GM18520 (cell line): Measurements from ENCODE around the gene PDXP.

ENCODE experiments used
- ATAC-seq: cut with Tn5 transposase; IDR thresholded peaks from one replicate; pipeline ENCODE4 v1.9.1; 2021; ENCODE audit not compliant: unreplicated experiment

The PDXP gene

DNA sequence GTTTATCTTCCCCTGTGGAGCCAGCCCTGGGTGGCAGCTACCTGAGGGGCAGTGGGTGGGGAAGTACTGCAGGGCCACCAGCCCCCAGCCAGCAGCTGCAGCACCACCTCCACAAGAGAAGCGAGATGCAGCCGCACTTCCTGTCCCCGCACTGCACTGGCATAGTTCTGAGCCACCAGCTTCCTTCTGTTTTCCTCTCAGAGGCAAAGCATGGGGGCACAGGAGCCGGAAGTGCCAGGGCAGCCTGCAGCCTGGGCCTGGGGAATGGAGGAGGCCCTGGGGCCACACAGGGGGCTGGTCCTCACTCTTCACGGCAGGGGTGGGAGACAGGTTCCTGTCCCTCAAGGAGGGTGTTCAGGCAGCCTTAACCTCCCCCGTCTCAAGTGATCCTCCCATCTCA is 31.0 kb upstream of the PDXP start:
- no peak for ATAC-seq

DNA sequence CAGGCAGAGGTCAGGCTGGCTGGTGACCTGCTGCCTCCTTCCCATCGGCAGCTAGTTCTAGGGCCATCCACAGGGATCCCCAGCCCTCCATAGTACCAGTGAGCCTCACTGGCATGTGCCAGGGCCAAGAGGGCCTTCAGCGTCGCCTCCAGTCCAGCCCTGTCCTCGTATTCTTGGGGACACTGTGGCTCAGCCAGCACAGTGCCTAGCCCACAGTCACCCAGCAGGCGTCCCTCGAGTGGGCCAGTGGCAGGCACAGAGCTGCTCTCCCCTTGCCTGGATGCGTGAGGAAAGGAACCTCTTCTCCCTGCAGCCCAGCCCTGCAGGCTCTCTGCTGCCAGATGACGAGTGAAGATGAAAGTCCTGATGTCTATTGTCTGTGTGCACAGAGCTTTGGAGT is 29.7 kb upstream of the PDXP start:
- ATAC-seq, result no peak

DNA sequence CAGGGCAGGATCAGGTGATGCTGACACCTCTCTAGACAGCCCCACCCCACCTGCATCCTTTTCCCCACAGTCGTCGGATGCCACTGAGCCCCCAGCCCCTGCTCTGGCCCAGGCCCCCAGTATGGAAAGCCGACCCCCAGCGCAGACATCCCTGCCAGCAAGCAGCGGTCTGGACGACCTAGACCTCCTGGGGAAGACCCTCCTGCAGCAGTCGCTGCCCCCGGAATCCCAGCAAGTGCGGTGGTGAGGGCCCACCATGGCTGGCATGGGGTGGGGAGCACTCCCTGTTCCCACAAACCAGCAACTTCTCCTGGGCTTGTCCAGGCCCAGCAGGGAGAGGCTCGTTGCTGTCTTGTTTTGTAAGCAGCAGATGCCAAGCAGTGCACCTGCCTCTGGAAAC is 28.6 kb upstream of the PDXP start:
- ATAC-seq, result no peak

DNA sequence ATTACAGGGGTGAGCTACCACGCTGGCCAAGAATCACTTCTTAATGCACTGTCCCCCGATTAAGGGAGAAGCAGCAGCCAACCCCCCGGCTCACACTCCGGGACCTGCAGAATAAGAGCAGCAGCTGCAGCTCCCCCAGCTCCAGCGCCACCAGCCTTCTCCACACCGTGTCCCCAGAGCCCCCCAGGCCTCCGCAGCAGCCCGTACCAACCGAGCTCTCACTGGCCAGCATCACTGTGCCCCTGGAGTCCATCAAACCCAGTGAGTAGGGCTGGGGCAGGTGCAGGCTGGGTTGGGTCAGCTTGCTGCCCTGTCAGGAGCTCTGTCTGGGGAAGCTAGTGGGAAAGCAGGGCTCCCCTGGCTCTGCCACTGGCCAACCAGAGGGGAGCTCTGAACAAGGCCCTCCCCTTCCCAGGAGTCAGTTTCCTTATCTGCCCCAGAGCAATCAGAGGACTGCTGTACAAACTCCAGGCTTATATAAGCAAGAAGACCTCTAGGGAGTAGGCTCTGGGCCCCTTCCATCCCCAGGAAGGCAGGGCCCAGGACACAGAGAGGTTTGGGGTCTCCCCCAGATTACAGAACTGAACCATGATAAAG is 27.6 kb upstream of the PDXP start:
- no peak for ATAC-seq

DNA sequence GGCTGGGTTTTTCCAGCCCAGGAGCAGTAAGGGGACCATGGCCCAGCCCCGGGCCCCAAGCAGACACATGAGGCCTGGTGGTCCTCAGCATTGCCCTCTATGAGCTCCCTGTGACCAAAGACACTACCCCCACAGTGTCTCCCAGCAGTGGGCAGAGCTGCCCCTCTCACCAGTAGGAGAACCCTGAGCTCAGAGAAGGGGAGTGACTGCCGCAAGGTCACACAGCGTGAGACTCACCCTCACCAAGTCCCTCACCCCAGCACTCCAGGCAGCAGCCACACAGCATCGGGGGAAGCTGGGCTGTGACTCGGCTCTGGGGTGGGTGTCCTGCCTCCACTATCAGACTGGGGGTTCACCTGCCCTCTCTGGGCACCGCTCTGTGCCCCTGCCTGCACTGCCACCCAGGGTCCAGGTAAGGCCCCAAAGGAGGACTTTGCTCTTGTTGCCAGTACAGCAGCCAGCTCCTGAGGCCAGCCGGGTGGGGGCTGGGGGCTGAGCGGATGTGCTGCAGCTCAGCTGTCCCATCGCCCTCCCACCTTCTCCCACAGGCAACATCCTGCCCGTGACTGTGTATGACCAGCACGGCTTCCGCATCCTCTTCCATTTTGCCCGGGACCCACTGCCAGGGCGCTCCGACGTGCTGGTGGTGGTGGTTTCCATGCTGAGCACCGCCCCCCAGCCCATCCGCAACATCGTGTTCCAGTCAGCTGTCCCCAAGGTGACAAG is 26.9 kb upstream of the PDXP start:
- no peak for ATAC-seq

DNA sequence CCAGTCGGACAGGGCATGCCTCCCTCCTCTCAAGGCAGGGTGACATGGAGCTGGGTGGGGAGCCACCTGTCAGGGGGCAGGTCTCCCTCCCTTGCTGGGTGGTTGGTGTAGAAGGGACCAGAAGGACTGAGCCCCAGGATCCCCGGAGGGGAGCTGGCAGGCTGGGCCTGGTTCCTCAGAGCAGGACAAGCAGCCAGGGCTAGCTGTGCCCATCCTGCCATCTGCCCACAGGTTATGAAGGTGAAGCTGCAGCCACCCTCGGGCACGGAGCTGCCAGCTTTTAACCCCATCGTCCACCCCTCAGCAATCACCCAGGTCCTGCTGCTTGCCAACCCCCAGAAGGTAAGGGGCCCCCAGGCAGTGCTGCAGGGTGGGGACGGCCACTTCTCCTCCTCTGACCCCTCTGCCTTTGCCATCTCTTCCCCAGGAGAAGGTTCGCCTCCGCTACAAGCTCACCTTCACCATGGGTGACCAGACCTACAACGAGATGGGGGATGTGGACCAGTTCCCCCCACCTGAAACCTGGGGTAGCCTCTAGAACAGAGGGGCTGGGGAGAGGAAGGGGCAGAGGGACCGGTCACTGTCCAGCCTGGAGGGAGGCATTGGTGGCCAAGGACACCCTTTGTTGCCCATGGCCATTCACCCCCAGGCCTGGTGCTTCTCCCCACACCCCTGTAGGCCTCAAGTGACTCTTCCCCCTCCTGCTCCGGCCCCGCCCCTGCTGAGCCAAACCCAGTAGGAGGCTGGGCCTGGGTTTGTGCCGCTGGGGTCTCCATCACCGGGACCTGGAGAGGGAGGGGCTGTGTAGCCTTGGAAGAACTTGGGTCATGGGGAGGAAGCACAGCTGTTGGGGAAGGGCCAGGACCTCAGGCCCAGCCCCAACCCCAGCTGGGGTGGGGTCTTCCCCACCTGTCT is 26.1 kb upstream of the PDXP start:
- ATAC-seq, result no peak

DNA sequence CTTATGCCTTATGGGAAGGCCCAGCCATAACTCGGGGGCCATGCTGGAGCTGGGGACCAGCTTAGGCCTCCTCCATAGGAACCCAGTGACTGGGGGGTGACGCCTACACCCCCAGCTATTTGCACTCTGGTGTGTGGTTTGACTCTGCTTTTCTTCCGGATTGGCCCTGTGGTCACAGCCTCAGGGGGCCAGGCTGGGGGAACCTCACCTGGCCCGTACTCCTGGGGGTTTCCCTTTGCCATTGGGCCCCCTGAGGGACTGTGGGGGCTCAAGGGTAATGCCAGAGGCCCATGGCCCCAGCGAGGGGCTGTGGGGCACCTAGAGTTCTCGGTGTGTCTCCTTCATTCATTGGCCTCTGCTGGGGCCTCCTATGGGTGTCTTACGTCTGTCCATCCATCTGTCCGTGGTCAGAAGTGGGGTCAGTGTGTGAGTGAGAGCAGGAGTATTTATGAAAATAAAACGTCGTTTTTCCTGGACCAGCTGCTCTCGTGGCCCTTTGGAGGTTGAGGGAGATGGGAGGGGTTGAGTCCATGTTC is 25.4 kb upstream of the PDXP start:
- peak; percentile 59 for ATAC-seq

DNA sequence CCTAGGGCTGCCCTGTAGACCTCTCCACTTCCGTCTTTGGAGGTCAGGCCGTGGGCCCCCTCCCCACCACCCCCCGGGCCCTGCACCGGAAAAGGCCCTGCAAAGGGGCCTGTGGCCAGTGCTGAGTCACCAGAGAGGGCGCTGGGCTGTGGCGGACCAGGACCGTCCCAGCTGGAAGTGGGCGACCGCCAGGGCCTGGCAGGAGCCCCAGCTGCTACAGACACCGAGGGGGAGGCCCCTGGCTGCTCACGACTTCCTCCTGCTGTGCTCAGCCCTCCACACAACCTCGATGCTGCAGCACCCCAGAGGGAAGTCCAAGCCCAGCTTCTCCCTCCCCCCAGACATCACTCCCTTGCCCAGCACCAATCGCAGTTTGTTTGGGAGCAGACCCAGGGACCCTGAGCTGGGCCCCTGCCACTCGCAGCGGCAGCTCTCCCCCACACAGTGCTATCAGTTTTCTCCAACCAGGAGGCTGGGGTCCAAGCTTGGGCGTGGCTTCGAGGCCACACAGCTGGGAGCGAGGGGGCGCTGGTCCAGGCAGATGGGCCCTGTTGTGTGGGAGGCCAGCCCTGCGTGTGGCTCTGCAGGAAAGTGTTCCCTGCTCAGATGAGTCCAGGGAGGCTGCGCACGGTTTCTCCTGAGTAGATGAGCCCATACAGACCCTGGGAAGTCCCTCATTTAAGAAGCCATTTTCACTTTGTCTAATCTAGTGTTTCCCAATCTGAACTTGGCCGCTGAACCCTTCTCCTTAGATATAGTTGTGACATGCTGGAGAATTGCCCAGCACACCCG is 24.7 kb upstream of the PDXP start:
- peak; percentile 41 for ATAC-seq

DNA sequence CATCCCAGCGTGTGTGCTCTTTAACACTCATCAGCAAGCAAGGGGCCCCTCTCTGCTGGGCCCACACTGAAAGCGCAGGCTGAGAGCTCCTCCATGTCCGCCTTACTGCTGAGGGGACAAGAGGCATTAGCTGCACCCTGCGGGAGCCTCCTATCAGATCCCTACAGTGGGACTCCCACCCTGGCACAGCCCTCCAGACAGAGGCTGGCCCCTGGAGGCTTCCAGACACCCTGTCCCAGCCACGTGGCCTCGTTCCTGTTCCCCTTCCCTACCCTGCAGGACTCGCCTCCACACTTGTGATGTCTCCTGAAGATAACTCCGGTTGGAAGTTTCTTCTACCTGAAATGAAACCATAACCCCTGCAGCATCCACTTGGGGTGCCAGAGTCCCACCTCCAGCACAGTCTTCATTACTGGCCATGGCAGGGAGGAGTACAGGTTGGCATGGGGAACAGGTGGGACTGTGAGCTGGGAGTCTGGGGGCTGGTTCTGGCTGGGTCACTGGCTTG is 24.1 kb upstream of the PDXP start:
- no peak for ATAC-seq

DNA sequence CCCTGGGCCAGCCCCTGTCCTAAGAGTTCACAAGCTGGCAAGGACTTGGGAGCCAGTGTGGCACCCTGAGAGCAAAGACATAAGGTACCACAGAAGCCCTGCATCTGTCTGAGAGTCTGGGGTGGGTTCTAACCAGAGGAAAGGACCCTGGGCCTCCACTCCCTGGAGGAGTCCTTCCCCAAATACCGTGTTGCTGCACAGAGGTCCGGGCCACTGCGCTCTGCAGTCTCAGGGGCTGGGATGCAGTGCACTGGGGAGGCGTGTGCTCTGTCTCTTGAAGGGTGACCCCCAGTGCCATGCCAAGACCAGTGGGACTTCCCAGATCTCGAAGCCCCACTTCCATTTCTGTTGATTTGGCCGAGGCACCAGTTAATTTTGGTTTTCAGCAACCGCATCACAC is 23.4 kb upstream of the PDXP start:
- ATAC-seq, result no peak

DNA sequence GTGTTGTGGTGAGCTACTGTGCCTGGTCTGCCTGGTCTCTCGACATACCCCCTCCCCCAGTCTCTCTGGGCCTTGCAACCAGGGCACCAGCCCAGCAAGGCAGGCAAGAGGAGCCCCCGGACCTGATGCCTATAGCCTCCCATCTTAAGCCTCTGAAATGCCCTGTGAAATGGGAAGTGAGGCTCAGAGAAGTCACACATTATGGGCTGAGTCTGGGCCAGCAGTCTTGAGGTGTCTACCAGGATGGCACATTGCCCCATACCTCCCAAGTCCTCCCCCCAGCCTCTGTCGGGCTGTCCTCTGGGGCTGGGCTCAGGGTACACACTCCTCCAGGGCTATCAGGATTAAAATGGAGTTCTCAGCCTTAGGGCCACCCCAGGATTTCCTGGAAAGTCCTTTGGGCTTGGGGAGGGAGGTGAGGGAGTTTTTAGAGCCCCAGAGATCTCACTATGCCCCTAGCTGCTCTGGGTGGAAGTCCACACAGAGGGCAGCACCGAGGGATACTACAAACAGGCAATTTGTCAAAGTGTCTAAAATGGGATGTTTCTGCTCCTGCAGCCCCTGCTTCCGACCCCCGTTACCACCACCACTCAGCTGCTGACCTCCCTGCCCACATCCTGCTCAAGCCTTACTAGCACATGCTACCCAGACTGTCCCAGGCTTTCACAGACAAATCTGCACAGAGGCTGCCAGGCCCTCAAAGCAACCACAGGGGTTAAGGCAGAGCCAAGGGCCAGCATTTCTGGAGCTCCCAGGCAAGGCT is 22.2 kb upstream of the PDXP start:
- ATAC-seq, result no peak

DNA sequence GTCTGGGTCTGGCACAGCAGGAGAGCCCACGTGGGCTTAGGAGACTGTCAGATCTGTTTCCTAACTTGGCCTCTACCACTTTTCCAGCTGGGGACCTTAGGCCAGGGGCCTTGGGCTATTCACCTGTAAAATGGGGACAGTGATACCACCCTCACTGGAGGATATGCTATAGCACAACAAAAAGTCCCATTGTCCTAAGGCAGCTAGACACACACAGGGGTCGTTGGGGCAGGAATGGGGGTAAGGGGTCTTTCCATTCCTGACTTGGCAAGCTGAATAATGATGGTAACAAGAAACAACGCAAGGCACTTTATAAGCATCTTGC is 21.6 kb upstream of the PDXP start:
- ATAC-seq, result no peak

DNA sequence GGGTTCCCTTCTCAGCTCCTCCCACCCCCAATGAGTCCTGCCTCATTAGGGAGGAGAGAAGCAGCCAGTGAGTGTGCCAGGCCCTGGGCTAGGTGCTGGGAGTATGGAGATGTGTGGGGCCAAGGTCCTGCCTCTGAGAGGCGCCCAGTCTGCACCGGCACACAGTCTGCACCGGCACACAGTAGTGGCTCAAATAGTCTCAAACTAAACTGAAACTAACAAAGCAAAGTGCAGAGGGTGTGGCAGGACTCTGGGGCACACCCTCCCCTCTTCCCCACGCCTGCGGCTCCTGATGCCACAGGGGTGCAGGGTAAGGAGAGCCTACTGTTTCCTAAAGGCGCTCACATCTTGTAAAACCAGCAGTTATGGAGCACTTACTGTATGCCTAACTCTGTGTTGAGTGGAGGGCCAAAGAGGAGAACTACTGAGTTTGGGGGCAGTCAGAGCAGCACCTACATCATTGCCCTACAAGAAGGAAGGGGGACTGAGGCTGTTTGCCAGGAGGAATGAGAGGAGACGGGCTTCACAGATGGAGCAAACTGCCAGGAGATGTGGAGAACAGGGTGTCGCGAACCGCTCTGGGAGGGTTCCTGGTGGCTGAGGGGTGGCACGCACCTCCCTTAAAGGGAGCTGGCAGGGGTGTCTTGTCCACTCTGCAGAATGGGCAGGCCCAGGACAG is 20.0 kb upstream of the PDXP start:
- ATAC-seq, result no peak

DNA sequence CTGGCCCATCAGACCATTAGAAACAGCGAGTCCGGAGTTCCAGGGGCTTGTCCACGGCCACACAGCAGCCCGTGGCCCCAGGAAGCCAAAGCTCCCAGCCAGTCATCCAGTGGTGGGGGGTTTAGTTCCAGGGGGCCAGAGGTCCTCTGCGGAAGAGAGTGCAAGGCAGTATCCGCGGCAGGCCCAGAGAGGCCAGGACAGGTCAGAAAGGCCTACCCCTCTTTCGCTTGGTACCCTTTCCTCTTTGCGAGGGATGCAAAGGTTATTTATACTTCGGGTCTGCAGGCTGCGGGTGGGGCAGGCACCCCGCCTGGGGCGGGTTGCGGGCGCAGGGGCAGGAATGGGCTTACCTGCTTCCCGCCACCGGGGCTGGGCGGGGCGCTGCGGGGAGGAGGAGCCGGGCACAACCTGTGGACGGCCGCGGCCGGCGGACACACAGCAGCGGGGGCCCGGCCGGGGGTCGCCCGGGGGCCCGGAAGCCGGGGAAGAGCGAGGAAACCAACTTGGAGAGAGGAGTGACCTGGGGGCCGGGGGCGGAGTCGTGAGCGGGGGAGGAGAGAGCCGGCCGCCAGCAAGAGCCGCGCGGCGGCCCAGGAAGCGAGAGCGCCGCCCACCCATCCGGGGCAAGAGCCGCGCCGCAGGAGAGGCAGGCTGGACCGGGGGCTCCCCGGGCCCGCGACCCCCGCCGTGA is 19.3 kb upstream of the PDXP start, which contains the start of gene SH3BP1:
SH3BP1 (plus strand) TSS at position 600 of the 691 bp plus-strand sequence. CDS start 119 bp downstream, outside the sequence.
- ATAC-seq, result no peak

DNA sequence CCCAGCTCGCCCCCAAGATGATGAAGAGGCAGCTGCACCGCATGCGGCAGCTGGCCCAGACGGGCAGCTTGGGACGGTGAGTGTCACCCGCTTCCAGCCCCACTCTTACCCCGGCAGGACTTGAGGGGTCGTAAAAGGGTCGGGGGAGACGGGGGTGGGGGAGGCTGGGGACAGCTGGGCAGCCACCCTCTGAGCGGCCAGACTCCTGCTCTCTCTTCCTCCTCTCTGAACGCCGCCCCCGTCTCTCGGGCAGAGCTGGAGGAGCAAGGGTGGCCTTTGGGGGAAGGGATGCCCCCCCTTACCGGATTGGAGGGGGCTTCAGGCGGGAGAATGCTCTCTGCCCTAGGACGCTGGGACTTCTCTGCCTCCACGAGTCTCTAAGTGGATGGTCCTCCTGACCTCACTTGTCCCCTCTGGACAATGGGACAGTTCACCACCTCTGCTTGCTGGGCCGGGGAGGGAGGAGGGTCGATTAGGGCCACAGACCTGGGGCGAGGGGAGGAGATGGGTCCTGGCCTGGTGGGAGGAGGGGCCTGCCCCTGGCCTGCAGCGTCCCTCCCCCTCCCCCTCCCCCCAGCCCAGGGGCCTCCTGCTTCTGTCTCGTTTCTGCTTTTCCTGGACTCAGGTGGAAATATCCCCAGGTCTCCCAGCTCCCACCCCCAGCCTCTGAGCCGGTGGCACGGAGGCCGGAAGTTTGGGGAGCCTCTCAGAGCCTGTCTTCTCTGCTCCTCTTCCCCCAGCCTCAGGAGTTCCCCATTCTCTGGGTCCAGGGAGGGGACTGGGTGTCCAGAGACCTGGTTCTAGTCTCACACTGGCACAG is 18.5 kb upstream of the PDXP start:
- no peak for ATAC-seq

DNA sequence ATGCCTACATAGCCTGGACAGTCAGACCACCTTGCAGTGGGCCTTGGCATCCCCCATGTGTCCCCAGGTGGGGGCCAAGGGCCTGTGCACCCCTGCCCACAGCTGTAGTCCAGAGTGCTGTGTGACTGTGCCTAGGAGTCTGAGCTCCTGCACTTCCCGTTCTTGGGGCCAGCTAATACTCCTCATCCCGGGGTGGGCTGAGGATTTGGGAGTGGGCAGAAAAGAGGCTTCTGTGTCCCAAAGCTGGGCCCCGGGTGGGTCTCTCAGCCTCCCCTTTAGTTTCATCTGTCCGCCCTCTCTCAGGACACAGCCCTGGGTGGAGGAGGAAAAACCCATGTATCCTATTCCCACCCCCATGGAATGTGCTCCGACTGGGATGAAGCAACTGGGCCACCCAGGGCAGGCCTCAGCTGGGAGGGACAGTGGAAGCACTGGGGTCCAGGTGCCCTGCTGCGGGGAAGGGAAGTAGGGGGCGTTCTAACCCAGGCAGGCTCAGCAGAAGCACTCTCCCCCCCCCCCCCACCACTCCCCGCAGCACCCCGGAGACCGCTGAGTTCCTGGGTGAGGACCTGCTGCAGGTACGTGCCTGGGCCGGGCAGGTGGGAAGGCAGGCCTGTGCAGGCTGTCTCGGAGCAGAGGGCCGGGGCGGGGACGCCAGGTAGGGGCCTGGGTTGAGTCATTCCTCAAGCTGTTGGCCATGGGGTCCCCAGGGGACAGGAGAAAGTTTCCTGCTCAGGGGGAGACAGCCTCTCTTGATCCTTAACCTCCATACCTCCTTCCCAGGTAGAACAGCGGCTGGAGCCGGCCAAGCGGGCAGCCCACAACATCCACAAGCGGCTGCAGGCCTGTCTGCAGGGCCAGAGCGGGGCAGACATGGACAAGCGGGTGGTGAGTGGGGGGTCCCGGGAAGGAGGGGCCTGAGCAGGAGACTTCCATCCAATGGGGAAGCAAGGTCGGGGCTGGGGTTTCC is 17.6 kb upstream of the PDXP start:
- no peak for ATAC-seq

DNA sequence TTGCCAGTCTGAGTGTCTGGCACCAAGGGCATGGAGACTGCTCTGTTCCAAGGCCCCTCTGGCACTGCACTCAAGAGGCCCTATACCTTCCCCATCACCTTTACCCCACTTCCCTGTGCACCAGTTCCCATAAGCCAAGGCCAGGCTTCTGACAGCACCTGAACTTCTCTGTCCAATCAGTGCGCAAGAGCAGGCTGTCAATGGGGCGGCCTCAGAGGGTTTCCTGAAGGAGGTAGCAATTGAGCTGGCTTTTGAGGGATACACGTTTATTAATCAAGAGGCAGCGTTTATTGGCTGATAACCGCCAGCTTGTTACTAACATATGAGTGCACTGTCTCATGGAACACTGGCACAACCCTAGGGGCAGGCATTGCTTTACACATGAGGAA is 17.0 kb upstream of the PDXP start:
- no peak for ATAC-seq
